Middle frontal gyrus (tissue), 1 donor: Measurements from ENCODE around the gene CFAP99.
"Not testable (repeated sequence)": the region's sequence is repeated elsewhere in the genome, so short reads cannot be mapped to it uniquely, and the experiment has no call there.

ENCODE experiments used
- DNase-seq: peaks from one replicate; pipeline ENCODE4 v3.0.0-alpha.2; 2015; ENCODE audit warnings: low spot score; ENCODE audit errors: extremely low spot score

CFAP99 gene

GRCh38 chr4:2465544-2465943 lies 46.8 kb downstream of the CFAP99 start:
- not testable (repeated sequence) for DNase-seq

- peak; percentile 91 for DNase-seq
These were observed 49.9 kb downstream of the CFAP99 start, which contains the start of gene RNF4 for GRCh38 chr4:2468456-2469191. Gene RNF4 (plus strand): TSS chr4:2469106. CDS start chr4:2490494, 21,388 bp downstream.

GRCh38 chr4:2469192-2469984 lies 50.6 kb downstream of the CFAP99 start:
- DNase-seq: no peak

- DNase-seq: no peak
These were observed 52.0 kb downstream of the CFAP99 start for GRCh38 chr4:2470791-2471190.

GRCh38 chr4:2472187-2472586 lies 53.4 kb downstream of the CFAP99 start:
- DNase-seq: no peak

- DNase-seq: no peak
These were observed 59.5 kb downstream of the CFAP99 start for GRCh38 chr4:2478229-2478628.

GRCh38 chr4:2480649-2481048 lies 61.9 kb downstream of the CFAP99 start:
- DNase-seq: no peak

- no peak for DNase-seq
These were observed 63.4 kb downstream of the CFAP99 start for GRCh38 chr4:2482192-2482591.

GRCh38 chr4:2482693-2483092 lies 63.9 kb downstream of the CFAP99 start:
- no peak for DNase-seq

- DNase-seq: no peak
These were observed 64.5 kb downstream of the CFAP99 start for GRCh38 chr4:2483237-2483636.

- DNase-seq: no peak
These were observed 65.4 kb downstream of the CFAP99 start for GRCh38 chr4:2484185-2484584.

- DNase-seq: no peak
These were observed 66.2 kb downstream of the CFAP99 start for GRCh38 chr4:2484993-2485392.

- no peak for DNase-seq
These were observed 67.2 kb downstream of the CFAP99 start for GRCh38 chr4:2485956-2486355.

- DNase-seq: no peak
These were observed 68.2 kb downstream of the CFAP99 start for GRCh38 chr4:2486981-2487380.

GRCh38 chr4:2487632-2488031 lies 68.9 kb downstream of the CFAP99 start:
- no peak for DNase-seq

- no peak for DNase-seq
These were observed 70.5 kb downstream of the CFAP99 start for GRCh38 chr4:2489081-2489805.

GRCh38 chr4:2489841-2490552 lies 71.2 kb downstream of the CFAP99 start:
- DNase-seq: no peak

- DNase-seq: no peak
These were observed 74.2 kb downstream of the CFAP99 start for GRCh38 chr4:2492970-2493369.

- DNase-seq: no peak
These were observed 76.2 kb downstream of the CFAP99 start for GRCh38 chr4:2494992-2495391.

- no peak for DNase-seq
These were observed 78.6 kb downstream of the CFAP99 start for GRCh38 chr4:2497324-2497723.

GRCh38 chr4:2497931-2498330 lies 79.2 kb downstream of the CFAP99 start:
- no peak for DNase-seq
